ENCODE measurements around the gene MOK.

Gene MOK

DNA sequence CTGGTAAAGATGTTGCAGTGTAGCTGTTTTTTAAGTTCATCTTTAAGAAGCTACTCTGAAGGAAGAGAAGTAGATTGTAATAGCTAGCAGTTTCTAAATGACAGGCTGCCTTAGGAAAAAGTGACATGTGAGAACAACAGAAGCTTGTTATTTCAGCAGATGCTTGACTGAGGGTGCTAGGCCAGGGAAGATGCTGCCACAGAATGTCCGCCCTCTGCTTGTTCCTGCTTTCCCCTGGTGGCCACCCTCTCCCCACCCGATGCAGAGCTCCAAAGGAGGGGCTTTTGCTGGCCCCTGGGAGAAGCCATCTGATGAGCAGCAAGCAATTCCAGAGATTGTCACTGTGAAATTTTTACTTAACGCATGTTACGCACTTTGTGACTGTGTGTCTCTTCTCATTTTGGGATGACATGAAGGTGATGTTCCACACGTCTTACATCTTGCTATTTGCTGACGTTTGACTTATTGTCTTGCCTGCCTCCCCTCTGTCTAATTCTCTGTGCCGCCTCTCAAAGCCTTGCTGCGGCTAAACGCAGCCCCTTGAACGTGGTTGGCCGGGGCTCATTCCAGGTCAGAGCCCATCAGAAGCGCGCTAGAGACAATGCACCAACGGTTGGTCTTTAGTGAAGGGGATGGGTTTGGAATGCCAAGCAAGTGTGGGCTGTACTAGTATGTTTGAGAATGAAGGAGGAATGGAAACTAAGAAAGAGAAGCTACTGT lies 120.5 kb downstream of the MOK start:
- DNase-seq (ENCODE audit: extremely low read depth in 1 of 2, low read depth in 1 of 2) = no peak

DNA sequence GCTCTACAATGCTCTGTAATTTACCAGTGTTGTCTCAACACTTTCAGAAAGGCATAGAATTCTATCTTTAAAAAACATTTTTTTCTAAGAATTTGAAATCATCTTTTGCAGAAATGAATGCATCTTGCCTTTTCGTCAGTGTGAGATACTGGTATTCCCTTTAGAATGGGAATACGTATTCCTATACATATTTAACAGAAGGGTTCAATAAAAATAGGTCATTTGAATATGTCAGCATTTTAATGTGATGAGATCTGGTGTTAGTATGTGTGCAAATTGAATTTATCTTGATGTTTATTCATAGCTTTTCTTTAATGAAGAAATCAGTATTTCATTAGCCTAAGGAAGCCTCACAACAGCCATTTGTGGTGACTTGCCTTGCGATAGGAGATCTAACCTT lies 121.1 kb downstream of the MOK start:
- DNase-seq (ENCODE audit: extremely low read depth in 1 of 2, low read depth in 1 of 2) = no peak

GRCh38 chr14:102182936-102183619 lies 121.9 kb downstream of the MOK start:
- DNase-seq (ENCODE audit: extremely low read depth in 1 of 2, low read depth in 1 of 2) = no peak

- DNase-seq (ENCODE audit: extremely low read depth in 1 of 2, low read depth in 1 of 2) = no peak
Measured at GRCh38 chr14:102182190-102182589, 122.8 kb downstream of the MOK start.

DNA sequence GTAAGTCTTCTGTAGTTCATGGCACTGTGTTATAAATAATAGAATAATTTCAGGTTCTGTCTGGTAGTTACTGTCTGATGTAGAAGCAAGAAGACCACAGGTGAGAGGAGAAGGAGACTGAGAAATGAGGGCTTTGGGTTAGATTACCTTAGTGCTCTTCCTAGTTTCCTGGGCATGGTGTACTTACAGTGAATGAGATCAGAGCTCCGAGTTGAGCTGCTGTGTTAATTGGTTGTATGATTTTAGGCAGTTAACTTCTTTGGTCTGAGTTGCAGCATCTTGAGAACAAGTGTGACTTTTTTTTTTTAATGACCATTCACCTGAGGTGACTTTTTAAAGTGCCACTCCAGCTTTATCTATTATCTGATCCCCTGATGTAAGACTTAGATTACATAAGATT lies 123.8 kb downstream of the MOK start:
- no peak for DNase-seq (ENCODE audit: extremely low read depth in 1 of 2, low read depth in 1 of 2)

- DNase-seq (ENCODE audit: extremely low read depth in 1 of 2, low read depth in 1 of 2) = no peak
Measured at GRCh38 chr14:102180248-102180998, 124.5 kb downstream of the MOK start.

Data from stimulated activated CD8-positive, alpha-beta memory T cell treated with anti-CD3 and anti-CD28 coated beads, Interleukin-7, amount 100 ng/mL, for 48 hours (primary cell).